H1 (cell line): ENCODE measurements around the gene PPP1R13B. TPM values are rescaled to one million over a fixed set of nuclear protein-coding genes. Genes with fewer than 3 reads are reported as not detected.

Experiments
- CTCF ChIA-PET: fragments of 300-600 bp; sonication (Branson Sonifier 250); formaldehyde crosslinking; loops from one replicate; lab custom pipeline; 2021; ENCODE audit not compliant: partially characterized antibody; lab: Charles Lee
- POLR2A ChIA-PET: fragments of 300-600 bp; sonication (Branson Sonifier 250); formaldehyde crosslinking; loops from one replicate; lab custom pipeline; 2021; ENCODE audit warnings: inconsistent platforms; ENCODE audit not compliant: partially characterized antibody; lab: Charles Lee
- DNase-seq, 2 experiments: peaks; one replicate each; pipeline versions ENCODE4 v3.0.0 to v3.0.0-alpha.2; 2010 to 2022; ENCODE audit warnings: low spot score in 2 of 2, low read depth in 1 of 2, mixed read lengths in 1 of 2
- FAIRE-seq: peaks from 2 replicates; lab custom pipeline; 2011; peaks lifted over from hg19 to GRCh38; lab: Jason Lieb, UNC
- H2AFZ ChIP-seq: 2 replicates; pipeline ENCODE4 v1.8.1; 2012; ENCODE audit warnings: low read length, inconsistent platforms
- H2AK5ac ChIP-seq: 2 replicates; pipeline ENCODE4 v1.6.1; 2013; ENCODE audit warnings: low read depth, low read length
- H2BK120ac ChIP-seq: replicated peaks from 2 replicates; pipeline ENCODE3; 2013; ENCODE audit warnings: low read depth, low read length, inconsistent platforms
- H2BK12ac ChIP-seq: 2 replicates; pipeline ENCODE4 v1.6.1; 2013; ENCODE audit warnings: low read depth, low read length
- H2BK15ac ChIP-seq: 2 replicates; pipeline ENCODE4 v1.6.1; 2013; ENCODE audit warnings: low read length
- H2BK20ac ChIP-seq: 2 replicates; pipeline ENCODE4 v1.6.1; 2013; ENCODE audit warnings: low read length
- H2BK5ac ChIP-seq: 2 replicates; pipeline ENCODE4 v1.6.1; 2013; ENCODE audit warnings: low read depth, low read length
- H3K14ac ChIP-seq: 2 replicates; pipeline ENCODE4 v1.6.1; 2013; ENCODE audit warnings: inconsistent platforms; ENCODE audit not compliant: insufficient read length
- H3K18ac ChIP-seq: 2 replicates; pipeline ENCODE4 v1.6.1; 2013; ENCODE audit warnings: low read length; ENCODE audit errors: extremely low read depth
- H3K23ac ChIP-seq: 2 replicates; pipeline ENCODE4 v1.6.1; 2013; ENCODE audit warnings: inconsistent platforms; ENCODE audit not compliant: insufficient read length
- H3K23me2 ChIP-seq: 2 replicates; pipeline ENCODE4 v1.6.1; 2013; ENCODE audit warnings: low read depth, low read length
- H3K27ac ChIP-seq: 2 replicates; pipeline ENCODE4 v1.6.1; 2011; ENCODE audit warnings: low read depth, low read length, inconsistent platforms
- H3K27me3 ChIP-seq, 4 experiments: replicated peaks in 1 of 4; 1 replicate in 1 of 4; 2 replicates in 3 of 4; pipeline versions ENCODE4 v1.6.1 to v1.8.1; 2011 to 2013; ENCODE audit warnings: low read length in 3 of 4, mild to moderate bottlenecking in 3 of 4, inconsistent platforms in 2 of 4, mixed read lengths in 2 of 4, moderate library complexity in 1 of 4; ENCODE audit not compliant: control insufficient read depth in 3 of 4, insufficient read depth in 3 of 4; ENCODE audit errors: extremely low read depth in 1 of 4
- H3K36me3 ChIP-seq, 4 experiments: 2 replicates each; pipeline versions ENCODE4 v1.6.1 to v1.8.1; 2011 to 2013; ENCODE audit warnings: mild to moderate bottlenecking in 4 of 4, low read length in 3 of 4, moderate library complexity in 2 of 4, control low read depth in 1 of 4, inconsistent platforms in 1 of 4; ENCODE audit not compliant: insufficient read depth in 4 of 4, control insufficient read depth in 2 of 4
- H3K4ac ChIP-seq: replicated peaks from 2 replicates; pipeline ENCODE3; 2013; ENCODE audit warnings: low read length, low read depth, mixed read lengths, inconsistent platforms; ENCODE audit not compliant: insufficient read length
- H3K4me1 ChIP-seq, 4 experiments: replicated peaks in 1 of 4; 1 replicate in 1 of 4; 2 replicates in 3 of 4; pipeline versions ENCODE4 v1.6.1 to v1.8.1; 2011 to 2013; ENCODE audit warnings: low read length in 3 of 4, inconsistent platforms in 2 of 4, mixed read lengths in 1 of 4; ENCODE audit not compliant: insufficient read depth in 4 of 4, control insufficient read depth in 3 of 4
- H3K4me2 ChIP-seq, 2 experiments: 2 replicates each; pipeline versions ENCODE4 v1.6.1 to v1.8.1; 2011 to 2013; ENCODE audit warnings: low read depth in 2 of 2, low read length in 2 of 2, control low read depth in 1 of 2, inconsistent platforms in 1 of 2, mild to moderate bottlenecking in 1 of 2; ENCODE audit not compliant: insufficient read depth in 1 of 2
- H3K4me3 ChIP-seq, 4 experiments: fragments of 200-600, 300-600 bp in 1 of 4; sonication (generic), shearing (Covaris generic), sonication (Bioruptor Twin) in 1 of 4; 2 replicates each; pipeline versions ENCODE4 v1.5.1 to v1.8.1; 2011 to 2016; ENCODE audit warnings: low read length in 4 of 4, low read depth in 3 of 4, control low read depth in 2 of 4, inconsistent platforms in 2 of 4, mild to moderate bottlenecking in 2 of 4, mixed read lengths in 1 of 4, moderate library complexity in 1 of 4; ENCODE audit not compliant: insufficient read depth in 2 of 4; ENCODE audit errors: extremely low read depth in 1 of 4
- H3K56ac ChIP-seq: replicated peaks from 2 replicates; pipeline ENCODE3; 2013; ENCODE audit warnings: low read depth, mild to moderate bottlenecking, mixed read lengths, low read length, inconsistent platforms; ENCODE audit not compliant: insufficient read length
- H3K79me1 ChIP-seq: 2 replicates; pipeline ENCODE4 v1.6.1; 2013; ENCODE audit warnings: low read depth, low read length, control low read depth
- H3K79me2 ChIP-seq, 2 experiments: 2 replicates each; pipeline versions ENCODE4 v1.6.1 to v1.8.1; 2012 to 2013; ENCODE audit warnings: low read length in 2 of 2, mild to moderate bottlenecking in 2 of 2, inconsistent platforms in 1 of 2; ENCODE audit not compliant: insufficient read depth in 2 of 2, control insufficient read depth in 1 of 2
- H3K9ac ChIP-seq, 4 experiments: replicated peaks in 1 of 4; 1 replicate in 1 of 4; 2 replicates in 3 of 4; pipeline versions ENCODE4 v1.6.1 to v1.8.1; 2011 to 2013; ENCODE audit warnings: low read depth in 3 of 4, low read length in 3 of 4, control low read depth in 2 of 4, mild to moderate bottlenecking in 2 of 4, moderate library complexity in 2 of 4, inconsistent platforms in 1 of 4; ENCODE audit errors: extremely low read depth in 1 of 4
- H3K9me3 ChIP-seq, 2 experiments: 2 replicates each; pipeline versions ENCODE4 v1.6.1 to v1.8.1; 2012 to 2013; ENCODE audit warnings: mild to moderate bottlenecking in 2 of 2, moderate library complexity in 2 of 2, control low read depth in 1 of 2, inconsistent platforms in 1 of 2, low read depth in 1 of 2, low read length in 1 of 2, mixed read lengths in 1 of 2; ENCODE audit not compliant: insufficient read depth in 2 of 2
- H4K20me1 ChIP-seq, 2 experiments: replicated peaks in 1 of 2; 2 replicates each; pipeline versions ENCODE3 to v1.8.1; 2011 to 2013; ENCODE audit warnings: inconsistent platforms in 2 of 2, low read length in 2 of 2, mild to moderate bottlenecking in 1 of 2; ENCODE audit not compliant: insufficient read depth in 2 of 2, control insufficient read depth in 1 of 2
- H4K5ac ChIP-seq: 2 replicates; pipeline ENCODE4 v1.6.1; 2013; ENCODE audit warnings: low read length, low read depth, mixed read lengths, inconsistent platforms; ENCODE audit not compliant: insufficient read length
- H4K8ac ChIP-seq: 2 replicates; pipeline ENCODE4 v1.8.0; 2013; ENCODE audit warnings: mild to moderate bottlenecking, moderate library complexity, low read length, inconsistent platforms; ENCODE audit not compliant: insufficient read depth; ENCODE audit errors: extremely low read depth
- H4K91ac ChIP-seq: replicated peaks from 2 replicates; pipeline ENCODE3; 2013; ENCODE audit warnings: low read length, mixed read lengths, inconsistent platforms; ENCODE audit not compliant: insufficient read length
- ATF3 ChIP-seq: IDR thresholded peaks from 2 replicates; pipeline ENCODE4 v1.6.1; 2011; ENCODE audit warnings: low read depth, mild to moderate bottlenecking, low read length; ENCODE audit not compliant: insufficient read depth
- BACH1 ChIP-seq: IDR thresholded peaks from 2 replicates; pipeline ENCODE4 v1.6.1; 2012; ENCODE audit warnings: low read length, improper control_type of control experiment
- HDAC2 ChIP-seq, 2 experiments: fragments of 300-600 bp in 1 of 2; sonication (generic) in 1 of 2; IDR thresholded peaks; 2 replicates each; pipeline ENCODE4 v1.6.1; 2011 to 2012; ENCODE audit warnings: low read depth in 2 of 2, low read length in 2 of 2, mild to moderate bottlenecking in 2 of 2, moderate library complexity in 2 of 2, borderline replicate concordance in 1 of 2, inconsistent platforms in 1 of 2
- JUND ChIP-seq: IDR thresholded peaks from 2 replicates; pipeline ENCODE4 v1.6.1; 2011; ENCODE audit warnings: mild to moderate bottlenecking, improper control_type of control experiment, low read length
- KDM1A ChIP-seq: fragments of 200-600, 300-600 bp; sonication (generic); IDR thresholded peaks from 2 replicates; pipeline ENCODE4 v1.7.1; 2016; ENCODE audit warnings: mild to moderate bottlenecking, low read length, borderline replicate concordance
- RAD21 ChIP-seq, 2 experiments: IDR thresholded peaks in 1 of 2; conservative IDR thresholded peaks in 1 of 2; 2 replicates each; pipeline ENCODE4 v1.6.1; 2011; ENCODE audit warnings: low read depth in 2 of 2, low read length in 2 of 2, improper control_type of control experiment in 1 of 2, inconsistent platforms in 1 of 2, mild to moderate bottlenecking in 1 of 2, moderate library complexity in 1 of 2
- RFX5 ChIP-seq: IDR thresholded peaks from 2 replicates; pipeline ENCODE4 v1.6.1; 2011; ENCODE audit warnings: low read depth, low read length, improper control_type of control experiment, borderline replicate concordance
- SP4 ChIP-seq: IDR thresholded peaks from 2 replicates; pipeline ENCODE4 v1.6.1; 2012; ENCODE audit warnings: low read length, inconsistent platforms
- TAF1 ChIP-seq: IDR thresholded peaks from 2 replicates; pipeline ENCODE4 v1.6.1; 2011; ENCODE audit warnings: mild to moderate bottlenecking, low read depth, low read length
- TBP ChIP-seq: IDR thresholded peaks from 2 replicates; pipeline ENCODE4 v1.6.1; 2011; ENCODE audit warnings: low read depth, low read length, improper control_type of control experiment
- YY1 ChIP-seq: IDR thresholded peaks from 2 replicates; pipeline ENCODE4 v1.6.1; 2011; ENCODE audit warnings: low read depth, mild to moderate bottlenecking, low read length
- WGBS, 2 experiments: shearing (Covaris generic) in 1 of 2; methylation state at CpG; one replicate each; pipeline versions ENCODE4 v1.1.6 to v1.1.7; 2013 to 2015; ENCODE audit warnings: low lambda C conversion rate in 2 of 2, mixed read lengths in 2 of 2, inconsistent platforms in 1 of 2, low coverage in 1 of 2, missing lambda C conversion rate in 1 of 2; ENCODE audit not compliant: insufficient replicate concordance in 2 of 2, insufficient coverage in 1 of 2, insufficient read length in 1 of 2; ENCODE audit errors: extremely low coverage in 1 of 2, missing lambda C conversion rate in 1 of 2; 5-methylcytosine and 5-hydroxymethylcytosine counted together
- polyA plus RNA-seq, 7 experiments: library from polyadenylated mRNA; depleted of rRNA in 3 of 7; stranded (reverse) in 5 of 7; unstranded in 2 of 7; fragments of >200 nt in 5 of 7; fragments of 200-250 nt in 2 of 7; gene quantifications; 1 replicate in 5 of 7; 2 replicates in 1 of 7; 4 replicates in 1 of 7; pipeline versions ENCODE4 v1.2.1 to v1.2.3, GENCODE V29; 2011 to 2013; ENCODE audit warnings: missing spikeins in 2 of 7, mixed read lengths in 2 of 7
- total RNA-seq: library from RNA; stranded (reverse); fragmentation: NEBNext Ultra II Directional; extraction: Animal tissue kit (Norgen Biotek cat#: 25700); gene quantifications from 2 replicates; pipeline ENCODE4 v1.2.1, GENCODE V29; 2021

PPP1R13B gene
- total and polyA plus RNA-seq, 2 of the 8 experiments (the other 6 are each of a cell fraction or from before 2014, with no cell fraction given): 2.6 to 8.9 TPM

DNA sequence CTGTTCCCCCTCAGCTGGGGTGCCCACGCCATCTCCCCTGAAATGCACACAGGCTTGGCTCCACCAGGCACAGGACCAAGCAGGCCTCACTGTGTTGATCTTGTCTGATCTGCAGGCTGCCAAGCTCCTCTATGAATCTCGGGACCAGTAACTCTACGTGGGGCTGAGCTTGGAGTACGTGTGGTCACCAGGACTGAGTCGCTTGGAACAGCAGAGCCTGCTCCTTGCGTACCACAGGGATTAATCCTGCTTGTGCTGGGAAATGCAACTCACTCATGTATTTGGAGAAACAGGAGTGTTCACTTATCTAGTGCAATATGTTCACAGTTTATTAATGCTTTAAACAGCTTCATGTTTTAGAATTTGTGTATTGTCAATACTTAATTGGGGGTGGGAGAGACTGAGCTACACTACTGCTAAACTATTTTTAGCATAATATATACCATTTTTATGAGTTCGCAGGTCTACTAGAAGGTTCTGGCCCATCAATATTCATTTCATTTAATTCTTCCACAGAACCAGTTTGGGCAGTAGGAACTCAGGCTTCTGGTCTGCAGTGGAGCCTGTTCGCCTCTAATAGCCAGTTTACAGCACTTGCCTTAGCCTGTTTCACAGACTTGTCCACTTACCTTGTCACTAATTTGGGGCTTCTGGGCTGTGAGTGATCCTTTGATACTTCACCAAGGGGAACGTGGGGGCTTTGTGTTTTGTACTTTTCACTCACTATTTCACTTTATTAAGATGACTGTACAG is 114.3 kb downstream of the PPP1R13B start:
- Histone ChIP-seq H4K20me1 (peaks cover 5 to 16% of the 10 kb centered on the region in 2 experiments), H3K4me2 (no peak overlapping the region), H3K79me2 (no peaks in the 10 kb centered on the region), H2AK5ac (no peak overlapping the region), H3K56ac (no peak overlapping the region), H3K23ac (no peak overlapping the region), H3K27ac (no peak overlapping the region), H3K36me3 (peaks cover 3 to 21% (median 11%) of the 10 kb centered on the region in 4 experiments; a peak in 6 of 8 replicates), H2AFZ (no peak overlapping the region), H3K4me3 (no peak overlapping the region), H4K5ac (no peak overlapping the region), H4K91ac (no peak overlapping the region), H2BK20ac (no peak overlapping the region), H2BK12ac (no peak overlapping the region), H3K4me1 (no peaks in the 10 kb centered on the region; a peak in 1 of 7 replicates), H3K14ac (no peak overlapping the region), H2BK120ac (no peak overlapping the region), H3K79me1 (no peaks in the 10 kb centered on the region; the same call in 1 of the 2 replicates), H4K8ac (no peak overlapping the region; the same call in 1 of the 2 replicates), H2BK15ac (no peak overlapping the region), H3K18ac (no peak overlapping the region), H3K9me3 (no peaks in the 10 kb centered on the region), H3K27me3 (no peaks in the 10 kb centered on the region), H2BK5ac (no peak overlapping the region), H3K4ac (no peak overlapping the region), H3K23me2 (no peaks in the 10 kb centered on the region), H3K9ac (no peak overlapping the region)
- CTCF ChIA-PET: interaction anchor here (0.6 to 1.2 kb wide), 3 partner anchors 38 to 272 kb away, joined by 3 to 5 read pairs (median 3); no protein-coding TSS in a partner anchor
- WGBS, 2 experiments: 96% methylated on average over 9 of the region's 9 CpGs; no CpG with 5 or more reads in 1 of the 2 experiments
- DNase-seq (no peak), FAIRE-seq (no peak)
- POLR2A ChIA-PET: interaction anchor here (0.7 to 1.5 kb wide), 2 partner anchors 15 to 30 kb away, joined by 3 to 7 read pairs; no protein-coding TSS in a partner anchor
- TF ChIP-seq RFX5: no peak
- TF ChIP-seq HDAC2 (IDR thresholded peaks at IDR 0.05; ENCODE audit: borderline replicate concordance in 1 of 2, low read depth in 2 of 2, low read length in 2 of 2): no peak
- TF ChIP-seq TAF1: no peak
- no peak for TF ChIP-seq YY1
- no peak for TF ChIP-seq TBP
- TF ChIP-seq ATF3: no peak
- no peak for TF ChIP-seq RAD21 (IDR thresholded peaks at IDR 0.05 in 1 of 2, conservative IDR thresholded peaks at IDR 0.05 in 1 of 2; ENCODE audit: low read depth in 2 of 2, low read length in 2 of 2)
- TF ChIP-seq BACH1: no peak
- no peak for TF ChIP-seq JUND
- TF ChIP-seq KDM1A: no peak
- no peak for TF ChIP-seq SP4
